Activated CD4-positive, alpha-beta T cell treated with anti-CD3 and anti-CD28 coated beads, Interleukin-2, amount 50 U/mL, for 16 hours (primary cell): ENCODE data around the gene IRS2.

Experiments used
- DNase-seq: peaks from one replicate; pipeline ENCODE4 v3.0.0-alpha.2; 2020

The IRS2 gene

GRCh38 chr13:109728791-109729731, 57.3 kb downstream of the IRS2 start:
- no peak for DNase-seq

GRCh38 chr13:109728061-109728460, 58.3 kb downstream of the IRS2 start:
- no peak for DNase-seq

GRCh38 chr13:109727251-109727650, 59.1 kb downstream of the IRS2 start:
- DNase-seq = no peak

GRCh38 chr13:109725995-109726637, 60.3 kb downstream of the IRS2 start:
- no peak for DNase-seq

GRCh38 chr13:109725297-109725696, 61.1 kb downstream of the IRS2 start:
- no peak for DNase-seq

- no peak for DNase-seq
Observed at GRCh38 chr13:109724603-109725002, 61.8 kb downstream of the IRS2 start.

GRCh38 chr13:109723046-109723445, 63.3 kb downstream of the IRS2 start:
- no peak for DNase-seq

GRCh38 chr13:109722068-109722467, 64.3 kb downstream of the IRS2 start:
- no peak for DNase-seq

- DNase-seq = no peak
Observed at GRCh38 chr13:109720758-109721184, 65.6 kb downstream of the IRS2 start.

GRCh38 chr13:109719962-109720646, 66.3 kb downstream of the IRS2 start:
- DNase-seq = no peak

GRCh38 chr13:109718726-109719125, 67.7 kb downstream of the IRS2 start:
- no peak for DNase-seq

GRCh38 chr13:109717686-109718085, 68.7 kb downstream of the IRS2 start:
- DNase-seq = no peak

- no peak for DNase-seq
Observed at GRCh38 chr13:109715902-109716301, 70.5 kb downstream of the IRS2 start.

GRCh38 chr13:109713681-109714080, 72.7 kb downstream of the IRS2 start:
- no peak for DNase-seq

GRCh38 chr13:109712124-109712722, 74.2 kb downstream of the IRS2 start:
- DNase-seq = no peak

- no peak for DNase-seq
Observed at GRCh38 chr13:109707742-109708617, 78.4 kb downstream of the IRS2 start.

GRCh38 chr13:109707044-109707741, 79.2 kb downstream of the IRS2 start:
- no peak for DNase-seq

GRCh38 chr13:109706015-109706715, 80.2 kb downstream of the IRS2 start:
- no peak for DNase-seq

GRCh38 chr13:109704771-109705635, 81.4 kb downstream of the IRS2 start:
- no peak for DNase-seq

GRCh38 chr13:109703250-109703649, 83.1 kb downstream of the IRS2 start:
- DNase-seq = no peak
